NCI-H748 (cell line): ENCODE measurements around the gene WIPI1.
"Not testable (repeated sequence)": the region's sequence is repeated elsewhere in the genome, so short reads cannot be mapped to it uniquely, and the experiment has no call there.

Source experiments
- DNase-seq: peaks from one replicate; lab custom pipeline; 2025; ENCODE audit not compliant: unreplicated experiment; lab: John Stamatoyannopoulos, UW

The WIPI1 gene

GRCh38 chr17:68418876-68419275, 38.4 kb downstream of the WIPI1 start:
- DNase-seq, result no peak

DNA sequence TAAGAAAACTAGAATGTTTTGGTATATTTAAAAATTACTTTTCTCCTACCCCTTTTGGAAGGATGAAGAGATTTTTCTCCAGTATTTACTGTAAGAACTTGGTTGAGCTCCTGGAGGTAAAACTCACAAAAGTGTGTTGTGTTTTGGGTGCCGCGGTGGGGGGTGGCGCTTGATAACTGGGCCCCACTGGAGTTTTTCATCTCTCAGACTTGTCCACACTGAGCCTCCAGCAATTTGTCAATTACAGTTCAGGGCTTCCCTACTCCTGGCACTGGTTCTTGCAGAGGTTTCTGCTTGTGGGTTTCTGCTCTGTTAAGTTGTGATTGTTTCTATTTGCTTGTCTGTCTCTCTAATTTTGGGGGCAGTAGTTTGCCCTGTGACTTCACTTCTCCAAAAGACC, 40.0 kb downstream of the WIPI1 start:
- DNase-seq, result no peak

DNA sequence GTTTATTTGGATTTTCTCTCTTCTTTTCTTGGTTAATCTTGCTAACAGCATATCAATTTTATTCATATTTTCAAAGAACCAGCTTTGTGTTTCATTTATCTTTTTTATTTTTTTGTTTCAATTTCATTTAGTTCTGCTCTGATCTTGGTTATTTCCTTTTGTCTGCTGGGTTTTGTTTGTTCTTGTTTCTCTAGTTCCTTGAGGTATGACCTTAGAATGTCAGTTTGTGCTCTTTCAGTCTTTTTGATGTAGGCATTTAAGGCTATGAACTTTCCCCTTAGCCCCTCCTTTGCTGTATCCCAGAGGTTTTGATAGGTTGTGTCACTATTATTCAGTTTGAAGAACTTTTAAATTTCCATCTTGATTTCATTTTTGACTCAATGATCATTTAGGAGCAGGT, 42.4 kb downstream of the WIPI1 start:
- not testable (repeated sequence) for DNase-seq

DNA sequence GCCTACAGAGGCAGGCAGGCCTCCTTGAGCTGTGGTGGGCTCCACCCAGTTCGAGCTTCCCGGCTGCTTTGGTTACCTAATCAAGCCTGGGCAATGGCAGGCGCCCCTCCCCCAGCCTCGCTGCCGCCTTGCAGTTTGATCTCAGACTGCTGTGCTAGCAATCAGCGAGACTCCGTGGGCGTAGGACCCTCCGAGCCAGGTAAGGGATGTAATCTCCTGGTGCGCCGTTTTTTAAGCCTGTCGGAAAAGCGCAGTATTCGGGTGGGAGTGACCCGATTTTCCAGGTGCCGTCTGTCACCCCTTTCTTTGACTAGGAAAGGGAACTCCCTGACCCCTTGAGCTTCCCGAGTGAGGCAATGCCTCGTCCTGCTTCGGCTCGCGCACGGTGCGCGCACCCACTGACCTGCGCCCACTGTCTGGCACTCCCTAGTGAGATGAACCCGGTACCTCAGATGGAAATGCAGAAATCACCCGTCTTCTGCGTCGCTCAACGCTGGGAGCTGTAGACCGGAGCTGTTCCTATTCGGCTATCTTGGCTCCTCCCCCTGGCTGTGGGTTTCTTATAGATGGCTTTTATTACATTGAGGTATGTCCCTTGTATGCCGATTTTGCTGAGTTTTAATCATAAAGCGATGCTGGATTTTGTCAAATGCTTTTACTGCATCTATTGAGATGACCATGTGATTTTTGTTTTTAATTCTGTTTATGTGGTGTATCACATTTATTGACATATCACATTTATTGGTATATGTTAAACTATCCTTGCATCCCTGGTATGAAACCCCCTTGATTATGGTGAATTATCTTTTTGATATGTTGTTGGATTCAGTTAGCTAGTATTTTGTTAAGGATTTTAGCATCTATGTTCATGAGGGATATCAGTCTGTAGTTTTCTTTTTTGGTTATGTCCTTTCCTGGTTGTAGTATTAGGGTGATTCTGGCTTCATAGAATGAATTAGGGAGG, 43.4 kb downstream of the WIPI1 start:
- DNase-seq, result peak; percentile 54

DNA sequence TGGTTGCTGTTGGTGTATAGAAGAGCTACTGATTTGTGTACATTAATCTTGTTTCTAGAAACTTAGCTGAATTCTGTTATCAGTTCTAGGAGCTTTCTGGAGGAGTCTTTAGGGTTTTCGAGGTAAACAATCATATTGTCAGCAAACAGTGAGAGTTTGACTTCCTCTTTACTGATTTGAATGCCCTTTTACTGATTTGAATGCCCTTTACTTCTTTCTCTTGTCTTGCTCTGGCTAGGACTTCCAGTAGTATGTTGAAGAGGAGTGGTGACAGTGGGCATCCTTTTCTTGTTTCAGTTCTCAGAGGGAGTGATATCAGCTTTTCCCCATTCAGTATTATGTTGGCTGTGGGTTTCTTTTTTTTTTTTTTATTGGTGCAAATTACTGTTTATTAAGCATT, 49.6 kb downstream of the WIPI1 start:
- not testable (repeated sequence) for DNase-seq

GRCh38 chr17:68403837-68404236, 53.5 kb downstream of the WIPI1 start:
- not testable (repeated sequence) for DNase-seq

- DNase-seq, result no peak
Observed at GRCh38 chr17:68403122-68403521, 54.2 kb downstream of the WIPI1 start.

- no peak for DNase-seq
Observed at GRCh38 chr17:68401288-68401687, 56.0 kb downstream of the WIPI1 start.

DNA sequence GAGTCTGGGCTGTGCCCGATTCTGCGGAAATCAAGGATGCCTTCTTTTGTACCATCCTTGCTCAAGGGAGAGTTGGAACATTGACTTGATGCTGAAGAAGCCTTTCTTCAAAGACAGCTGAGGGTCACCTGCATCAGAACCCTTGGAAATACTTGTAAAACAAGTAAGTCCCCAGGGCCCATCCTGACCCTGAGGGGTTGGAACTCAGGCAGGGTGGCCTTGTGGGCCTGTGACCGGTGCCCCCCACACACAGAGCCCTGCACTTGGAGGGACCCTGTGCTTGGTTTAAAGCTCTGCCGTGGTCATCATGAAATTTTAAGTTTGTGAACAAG, 56.9 kb downstream of the WIPI1 start:
- no peak for DNase-seq

- no peak for DNase-seq
Observed at GRCh38 chr17:68399638-68400403, 57.5 kb downstream of the WIPI1 start.

DNA sequence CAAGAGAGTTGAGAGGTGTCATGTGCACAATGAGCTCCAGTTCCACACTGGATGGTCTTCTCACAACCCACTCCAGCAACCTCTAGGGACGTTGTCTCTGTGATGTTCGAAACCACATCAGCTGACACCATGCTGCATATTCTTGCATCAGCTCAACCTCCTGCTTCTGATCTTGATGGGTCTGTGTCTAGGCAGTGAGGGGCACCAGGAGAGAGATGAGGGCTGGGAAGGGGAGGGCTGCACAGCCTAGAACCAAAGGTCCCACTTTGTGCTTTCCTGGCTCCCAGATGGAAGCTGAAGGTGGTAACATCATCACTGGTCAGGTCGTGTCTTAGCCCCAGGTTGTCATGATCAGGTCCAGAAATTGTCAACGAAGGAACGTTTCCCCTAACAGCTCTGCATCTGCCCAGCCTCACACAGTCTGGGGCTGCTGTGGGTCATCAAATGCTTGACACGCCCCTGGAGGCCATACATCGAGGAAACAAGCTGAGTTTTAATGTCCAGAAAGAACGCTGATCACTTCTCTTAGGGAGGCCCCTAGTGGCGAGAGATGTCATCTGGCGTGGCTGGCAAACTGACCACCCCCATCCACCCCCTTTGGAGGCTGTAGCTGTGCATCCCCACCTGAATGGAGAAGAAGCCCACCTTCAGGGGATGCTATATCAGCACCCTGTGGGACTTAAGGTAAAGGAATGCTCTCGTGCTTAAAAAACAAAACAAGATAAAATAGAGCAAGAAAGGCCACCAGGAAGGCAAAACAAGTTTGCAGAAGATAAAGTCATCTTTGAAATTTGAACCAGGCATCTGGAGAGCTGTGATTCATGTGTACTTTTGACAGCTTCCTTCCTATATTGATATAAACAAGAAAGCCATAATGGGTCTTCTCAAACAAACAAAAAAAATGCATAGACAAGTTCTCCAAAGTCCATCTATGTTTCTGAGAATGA, 58.3 kb downstream of the WIPI1 start:
- peak; percentile 84 for DNase-seq

- no peak for DNase-seq
Observed at GRCh38 chr17:68397108-68397536, 60.2 kb downstream of the WIPI1 start.

GRCh38 chr17:68396226-68397107, 60.8 kb downstream of the WIPI1 start:
- DNase-seq, result no peak

DNA sequence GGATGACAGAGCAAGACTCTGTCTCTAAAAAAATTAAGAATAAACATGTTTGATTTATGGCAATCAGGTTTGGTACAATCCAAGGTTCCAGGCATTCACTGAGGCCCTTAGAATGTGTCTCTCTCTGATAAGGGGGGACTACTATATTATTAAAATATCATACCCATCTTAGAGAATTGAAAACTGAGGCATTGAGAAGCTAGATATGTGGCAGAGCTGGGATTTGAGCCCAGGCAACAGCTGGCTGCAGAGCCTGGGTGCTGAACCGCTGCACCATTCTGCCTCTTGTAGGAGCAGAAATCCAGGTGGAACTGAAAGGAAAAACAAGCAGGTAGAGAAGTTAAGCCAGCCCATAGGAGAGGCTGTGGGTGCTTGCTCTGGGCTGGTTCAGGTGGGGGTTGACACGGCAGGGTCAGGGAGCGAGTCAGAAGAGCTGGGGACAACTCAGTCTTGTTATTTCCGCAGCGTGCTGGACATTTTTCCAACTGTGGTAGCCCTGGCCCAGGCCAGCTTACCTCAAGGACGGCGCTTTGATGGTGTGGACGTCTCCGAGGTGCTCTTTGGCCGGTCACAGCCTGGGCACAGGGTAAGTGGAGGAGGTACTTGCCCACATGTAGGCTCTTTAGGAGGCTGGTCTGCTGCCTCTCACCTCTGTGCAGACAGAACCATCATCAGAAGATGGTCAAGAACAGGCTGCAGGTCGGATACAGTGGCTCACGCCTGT, 62.5 kb downstream of the WIPI1 start:
- DNase-seq, result no peak

GRCh38 chr17:68391561-68392268, 65.6 kb downstream of the WIPI1 start:
- DNase-seq, result no peak

DNA sequence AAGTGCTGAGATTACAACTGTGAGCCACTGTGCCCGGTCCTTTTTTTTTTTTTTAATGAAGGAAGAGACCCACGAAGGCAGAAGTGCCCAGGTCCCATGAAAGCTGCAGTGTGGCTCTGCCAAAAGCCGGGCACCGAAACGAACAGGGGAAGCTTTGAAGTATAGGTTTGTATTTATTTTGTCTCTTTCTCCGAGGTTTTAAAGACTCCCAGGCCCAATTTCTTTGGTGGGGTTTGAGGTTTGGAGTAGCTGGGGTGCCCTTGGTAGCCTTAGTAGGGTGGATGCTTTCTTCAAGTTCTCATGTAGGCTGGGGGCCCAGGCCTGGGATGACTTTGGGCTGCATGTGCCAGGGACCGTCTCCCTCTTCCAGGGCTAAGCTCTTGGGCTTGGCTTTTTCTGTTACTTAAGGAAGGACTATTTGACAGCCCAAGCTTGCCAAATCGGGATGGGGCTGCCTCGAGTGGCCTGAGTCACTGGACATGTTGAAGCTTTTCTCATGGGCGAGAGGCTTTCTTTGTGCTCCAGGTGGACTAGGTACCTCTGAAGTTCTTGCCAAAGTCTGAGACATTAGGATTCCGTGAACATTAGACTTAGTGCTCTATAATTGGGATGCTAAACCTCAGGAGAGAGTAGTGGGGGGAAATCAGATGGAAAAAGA, 66.3 kb downstream of the WIPI1 start:
- DNase-seq, result no peak

GRCh38 chr17:68389041-68389440, 68.3 kb downstream of the WIPI1 start:
- no peak for DNase-seq
